Measurements from ENCODE around the gene SULF2.
"Not testable (repeated sequence)": the region's sequence is repeated elsewhere in the genome, so short reads cannot be mapped to it uniquely, and the experiment has no call there.

SULF2 gene

GRCh38 chr20:47799116-47799715, 13.9 kb upstream of the SULF2 start:
- no peak overlapping the region for H3K4me3 ChIP-seq (replicated peaks; ENCODE audit: insufficient read depth, low read length)
- no peaks in the 10 kb centered on the region for H3K27me3 ChIP-seq (ENCODE audit: insufficient read depth, poor library complexity, severe bottlenecking)
- TF ChIP-seq POLR2AphosphoS5 (IDR thresholded peaks at IDR 0.05; ENCODE audit: low read depth) (no peak), GABPA (IDR thresholded peaks at IDR 0.05; ENCODE audit: low read depth) (no peak), SPI1 (IDR thresholded peaks at IDR 0.05; ENCODE audit: borderline replicate concordance, low read depth) (no peak)
- TF ChIP-seq, protein P1, sequence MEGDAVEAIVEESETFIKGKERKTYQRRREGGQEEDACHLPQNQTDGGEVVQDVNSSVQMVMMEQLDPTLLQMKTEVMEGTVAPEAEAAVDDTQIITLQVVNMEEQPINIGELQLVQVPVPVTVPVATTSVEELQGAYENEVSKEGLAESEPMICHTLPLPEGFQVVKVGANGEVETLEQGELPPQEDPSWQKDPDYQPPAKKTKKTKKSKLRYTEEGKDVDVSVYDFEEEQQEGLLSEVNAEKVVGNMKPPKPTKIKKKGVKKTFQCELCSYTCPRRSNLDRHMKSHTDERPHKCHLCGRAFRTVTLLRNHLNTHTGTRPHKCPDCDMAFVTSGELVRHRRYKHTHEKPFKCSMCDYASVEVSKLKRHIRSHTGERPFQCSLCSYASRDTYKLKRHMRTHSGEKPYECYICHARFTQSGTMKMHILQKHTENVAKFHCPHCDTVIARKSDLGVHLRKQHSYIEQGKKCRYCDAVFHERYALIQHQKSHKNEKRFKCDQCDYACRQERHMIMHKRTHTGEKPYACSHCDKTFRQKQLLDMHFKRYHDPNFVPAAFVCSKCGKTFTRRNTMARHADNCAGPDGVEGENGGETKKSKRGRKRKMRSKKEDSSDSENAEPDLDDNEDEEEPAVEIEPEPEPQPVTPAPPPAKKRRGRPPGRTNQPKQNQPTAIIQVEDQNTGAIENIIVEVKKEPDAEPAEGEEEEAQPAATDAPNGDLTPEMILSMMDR (IDR thresholded peaks at IDR 0.05; ENCODE audit: insufficient read depth, low read length) = no peak
- TF ChIP-seq, protein P2, sequence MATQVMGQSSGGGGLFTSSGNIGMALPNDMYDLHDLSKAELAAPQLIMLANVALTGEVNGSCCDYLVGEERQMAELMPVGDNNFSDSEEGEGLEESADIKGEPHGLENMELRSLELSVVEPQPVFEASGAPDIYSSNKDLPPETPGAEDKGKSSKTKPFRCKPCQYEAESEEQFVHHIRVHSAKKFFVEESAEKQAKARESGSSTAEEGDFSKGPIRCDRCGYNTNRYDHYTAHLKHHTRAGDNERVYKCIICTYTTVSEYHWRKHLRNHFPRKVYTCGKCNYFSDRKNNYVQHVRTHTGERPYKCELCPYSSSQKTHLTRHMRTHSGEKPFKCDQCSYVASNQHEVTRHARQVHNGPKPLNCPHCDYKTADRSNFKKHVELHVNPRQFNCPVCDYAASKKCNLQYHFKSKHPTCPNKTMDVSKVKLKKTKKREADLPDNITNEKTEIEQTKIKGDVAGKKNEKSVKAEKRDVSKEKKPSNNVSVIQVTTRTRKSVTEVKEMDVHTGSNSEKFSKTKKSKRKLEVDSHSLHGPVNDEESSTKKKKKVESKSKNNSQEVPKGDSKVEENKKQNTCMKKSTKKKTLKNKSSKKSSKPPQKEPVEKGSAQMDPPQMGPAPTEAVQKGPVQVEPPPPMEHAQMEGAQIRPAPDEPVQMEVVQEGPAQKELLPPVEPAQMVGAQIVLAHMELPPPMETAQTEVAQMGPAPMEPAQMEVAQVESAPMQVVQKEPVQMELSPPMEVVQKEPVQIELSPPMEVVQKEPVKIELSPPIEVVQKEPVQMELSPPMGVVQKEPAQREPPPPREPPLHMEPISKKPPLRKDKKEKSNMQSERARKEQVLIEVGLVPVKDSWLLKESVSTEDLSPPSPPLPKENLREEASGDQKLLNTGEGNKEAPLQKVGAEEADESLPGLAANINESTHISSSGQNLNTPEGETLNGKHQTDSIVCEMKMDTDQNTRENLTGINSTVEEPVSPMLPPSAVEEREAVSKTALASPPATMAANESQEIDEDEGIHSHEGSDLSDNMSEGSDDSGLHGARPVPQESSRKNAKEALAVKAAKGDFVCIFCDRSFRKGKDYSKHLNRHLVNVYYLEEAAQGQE (IDR thresholded peaks at IDR 0.05; ENCODE audit: insufficient replicate concordance, low read depth) = no peak
- H3K27ac ChIP-seq (replicated peaks) = no peak overlapping the region
- DNase-seq (ENCODE audit: low read depth in 1 of 2, low spot score in 1 of 2) = no peak

- Histone ChIP-seq H3K27ac (replicated peaks) (no peak overlapping the region), H3K4me3 (replicated peaks; ENCODE audit: insufficient read depth, low read length) (no peak overlapping the region), H3K27me3 (ENCODE audit: insufficient read depth, poor library complexity, severe bottlenecking) (no peaks in the 10 kb centered on the region)
- no peak for DNase-seq (ENCODE audit: low read depth in 1 of 2, low spot score in 1 of 2)
- TF ChIP-seq SPI1 (IDR thresholded peaks at IDR 0.05; ENCODE audit: borderline replicate concordance, low read depth) (no peak; the same call in 1 of the 2 replicates), GABPA (IDR thresholded peaks at IDR 0.05; ENCODE audit: low read depth) (no peak), POLR2AphosphoS5 (IDR thresholded peaks at IDR 0.05; ENCODE audit: low read depth) (no peak)
- TF ChIP-seq, protein P2 (IDR thresholded peaks at IDR 0.05; ENCODE audit: insufficient replicate concordance, low read depth) = no peak
- TF ChIP-seq, protein P1 (IDR thresholded peaks at IDR 0.05; ENCODE audit: insufficient read depth, low read length) = no peak
These were observed 11.7 kb upstream of the SULF2 start for GRCh38 chr20:47796971-47797370.

DNA sequence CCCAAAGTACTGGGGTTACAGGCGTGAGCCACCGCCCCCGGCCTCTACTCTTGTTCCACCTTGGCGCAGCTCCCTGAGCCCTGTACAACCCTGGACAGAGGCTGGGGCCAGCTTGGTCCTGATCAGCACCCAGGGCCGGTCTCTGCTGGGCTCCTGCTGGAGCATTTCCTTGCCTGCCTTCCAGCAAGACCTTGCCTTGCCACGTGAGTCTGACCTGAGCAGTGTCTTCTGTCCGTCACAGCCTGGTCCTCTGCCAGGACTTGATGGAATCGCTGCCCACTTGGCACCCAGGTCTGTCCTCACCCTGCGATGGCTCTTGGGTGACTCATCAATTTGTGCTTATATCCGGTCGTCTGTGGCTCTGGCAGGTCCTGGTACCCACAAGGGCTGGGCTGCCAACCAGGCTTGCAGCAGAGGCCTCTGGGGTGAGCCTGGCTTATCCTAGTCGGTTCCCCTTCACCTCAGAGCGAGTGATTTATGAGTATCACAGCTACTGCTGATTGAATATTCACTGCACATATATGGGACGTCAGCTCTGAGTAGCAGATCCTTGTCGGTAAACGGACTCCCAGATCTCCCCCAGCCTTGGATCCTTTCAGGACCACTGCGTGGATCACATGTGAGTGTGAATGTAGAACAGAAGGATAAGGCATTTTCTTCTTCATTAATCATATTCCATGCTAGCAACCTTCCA, 10.1 kb upstream of the SULF2 start:
- H3K4me3 ChIP-seq (replicated peaks; ENCODE audit: insufficient read depth, low read length) = no peak overlapping the region
- no peak overlapping the region for H3K27ac ChIP-seq (replicated peaks)
- H3K27me3 ChIP-seq (ENCODE audit: insufficient read depth, poor library complexity, severe bottlenecking) = peaks cover 2% of the 10 kb centered on the region
- no peak for DNase-seq (ENCODE audit: low read depth in 1 of 2, low spot score in 1 of 2)
- TF ChIP-seq, protein P1 (IDR thresholded peaks at IDR 0.05; ENCODE audit: insufficient read depth, low read length) = no peak
- no peak for TF ChIP-seq POLR2AphosphoS5 (IDR thresholded peaks at IDR 0.05; ENCODE audit: low read depth)
- no peak for TF ChIP-seq SPI1 (IDR thresholded peaks at IDR 0.05; ENCODE audit: borderline replicate concordance, low read depth)

DNA sequence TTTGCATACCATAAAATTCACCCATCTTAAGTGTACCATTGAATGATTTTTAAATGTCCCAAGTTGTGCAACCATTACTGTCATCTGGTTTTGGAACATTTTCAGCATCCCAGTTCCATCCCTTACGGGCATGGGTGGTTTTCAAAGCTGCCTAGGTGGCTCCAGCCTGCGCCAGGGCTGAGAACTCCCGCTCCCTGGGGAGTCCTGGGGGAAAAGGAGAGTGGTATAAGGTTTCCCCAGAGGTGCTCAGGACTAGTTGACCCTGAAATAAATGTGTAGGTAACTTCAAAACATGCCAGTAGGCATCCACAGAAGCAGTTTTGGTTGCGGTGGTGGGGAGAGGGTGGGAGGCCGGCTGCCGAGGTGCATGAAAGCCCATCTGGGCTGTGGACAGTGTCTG, 9.0 kb upstream of the SULF2 start:
- not testable (repeated sequence) for DNase-seq (ENCODE audit: low read depth in 1 of 2, low spot score in 1 of 2); H3K27ac ChIP-seq (replicated peaks); H3K4me3 ChIP-seq (replicated peaks; ENCODE audit: insufficient read depth, low read length); H3K27me3 ChIP-seq (ENCODE audit: insufficient read depth, poor library complexity, severe bottlenecking)
